HG03460 (cell line): ENCODE data around the gene ECE1.
A peak's percentile ranks its signal among the peaks of the same experiment; 100 is the strongest.

ENCODE experiments used
- ATAC-seq: cut with Tn5 transposase; IDR thresholded peaks from one replicate; pipeline ENCODE4 v1.9.1; 2021; ENCODE audit not compliant: unreplicated experiment

The ECE1 gene

GRCh38 chr1:21289700-21290545, at the start of gene ECE1:
Gene ECE1, minus strand, starts transcription at chr1:21290463. Its CDS starts 49 bp downstream, at chr1:21290414.
- no peak for ATAC-seq

GRCh38 chr1:21339356-21340229, 49.3 kb upstream of the ECE1 start:
- no peak for ATAC-seq

- no peak for ATAC-seq
Observed at GRCh38 chr1:21338573-21339355, 48.5 kb upstream of the ECE1 start.

GRCh38 chr1:21337928-21338572, 47.8 kb upstream of the ECE1 start:
- no peak for ATAC-seq

GRCh38 chr1:21337454-21337927, 47.2 kb upstream of the ECE1 start:
- no peak for ATAC-seq

GRCh38 chr1:21337010-21337437, 46.8 kb upstream of the ECE1 start:
- no peak for ATAC-seq

- ATAC-seq = no peak
Observed at GRCh38 chr1:21335750-21336224, 45.5 kb upstream of the ECE1 start.

GRCh38 chr1:21335088-21335691, 44.9 kb upstream of the ECE1 start:
- ATAC-seq = no peak

- ATAC-seq = peak; percentile 80
Observed at GRCh38 chr1:21334214-21335087, 44.2 kb upstream of the ECE1 start.

GRCh38 chr1:21333824-21334213, 43.6 kb upstream of the ECE1 start:
- ATAC-seq = no peak

GRCh38 chr1:21332554-21333311, 42.5 kb upstream of the ECE1 start:
- ATAC-seq = no peak

GRCh38 chr1:21331752-21332478, 41.7 kb upstream of the ECE1 start:
- no peak for ATAC-seq

GRCh38 chr1:21330544-21330943, 40.3 kb upstream of the ECE1 start:
- no peak for ATAC-seq

GRCh38 chr1:21329209-21329844, 39.1 kb upstream of the ECE1 start:
- ATAC-seq = no peak

GRCh38 chr1:21327566-21328323, 37.5 kb upstream of the ECE1 start:
- no peak for ATAC-seq

GRCh38 chr1:21326861-21327344, 36.6 kb upstream of the ECE1 start:
- no peak for ATAC-seq
